T-cell (primary cell): ENCODE measurements around the gene MAL. TPM values are rescaled to one million over a fixed set of nuclear protein-coding genes. Genes with fewer than 3 reads are reported as not detected.
A peak's percentile ranks its signal among the peaks of the same experiment; 100 is the strongest.

Experiments
- ATAC-seq, 4 experiments: fragments of 200-7000 bp in 3 of 4; fragments of 150-1000 bp in 1 of 4; cut with Tn5 transposase; replicated peaks in 1 of 4; 1 replicate in 3 of 4; 2 replicates in 1 of 4; pipeline ENCODE4 v1.10.0; 2021; ENCODE audit warnings: moderate library complexity in 3 of 4, mild to moderate bottlenecking in 2 of 4, moderate number of reproducible peaks in 1 of 4
- CTCF ChIA-PET, 2 donors: fragments of 300-600 bp; sonication (Branson Sonifier 250); formaldehyde crosslinking; loops; one replicate each; lab custom pipeline; 2022; ENCODE audit warnings: antibody characterized with exemption in 2 of 2; lab: Charles Lee
- POLR2A ChIA-PET, 2 donors: fragments of 300-600 bp; sonication (Branson Sonifier 250); formaldehyde crosslinking; loops; one replicate each; lab custom pipeline; 2022; ENCODE audit warnings: antibody characterized with exemption in 2 of 2; lab: Charles Lee
- DNase-seq, 35 experiments: peaks; one replicate each; pipeline versions ENCODE4 v3.0.0 to v3.0.0-alpha.2; 2013 to 2023
- H3K27ac ChIP-seq: one replicate; pipeline ENCODE4 v1.5.1; 2013; ENCODE audit warnings: low read length
- H3K27me3 ChIP-seq, 2 experiments: replicated peaks in 1 of 2; 1 replicate in 1 of 2; 2 replicates in 1 of 2; pipeline versions ENCODE4 v1.6.1 to v1.7.0; 2013; ENCODE audit warnings: low read length in 1 of 2, mixed read lengths in 1 of 2; ENCODE audit not compliant: control insufficient read depth in 2 of 2, insufficient read depth in 2 of 2; ENCODE audit errors: extremely low read depth in 1 of 2
- H3K36me3 ChIP-seq, 2 donors: 1 replicate in 1 of 2; 2 replicates in 1 of 2; pipeline versions ENCODE4 v1.6.1 to v1.7.0; 2013; ENCODE audit warnings: low read length in 1 of 2; ENCODE audit not compliant: control insufficient read depth in 2 of 2, insufficient read depth in 1 of 2; ENCODE audit errors: extremely low read depth in 1 of 2
- H3K4me1 ChIP-seq, 2 experiments: 1 replicate in 1 of 2; 2 replicates in 1 of 2; pipeline versions ENCODE4 v1.6.1 to v1.7.0; 2013; ENCODE audit warnings: low read length in 2 of 2, mixed read lengths in 1 of 2; ENCODE audit not compliant: insufficient read depth in 2 of 2, control insufficient read depth in 1 of 2; ENCODE audit errors: extremely low read depth in 1 of 2
- H3K4me3 ChIP-seq, 2 donors: 1 replicate in 1 of 2; 2 replicates in 1 of 2; pipeline versions ENCODE4 v1.5.1 to v1.7.0; 2013; ENCODE audit warnings: mild to moderate bottlenecking in 2 of 2, low read length in 1 of 2, moderate library complexity in 1 of 2; ENCODE audit not compliant: control insufficient read depth in 1 of 2; ENCODE audit errors: extremely low read depth in 1 of 2
- H3K9me3 ChIP-seq: 2 replicates; pipeline ENCODE4 v1.7.0; 2013
- H3K27ac Mint-ChIP-seq, 2 donors: one replicate each; pipeline ENCODE4 v1.8.0; 2020 to 2021; ENCODE audit warnings: mild to moderate bottlenecking in 2 of 2, mixed read lengths in 2 of 2
- H3K27me3 Mint-ChIP-seq, 2 donors: one replicate each; pipeline ENCODE4 v1.8.0; 2021 to 2022; ENCODE audit warnings: mixed read lengths in 2 of 2
- H3K36me3 Mint-ChIP-seq: one replicate; pipeline ENCODE4 v1.8.0; 2021; ENCODE audit warnings: mixed read lengths
- H3K4me1 Mint-ChIP-seq, 3 donors: one replicate each; pipeline ENCODE4 v1.8.0; 2020 to 2022; ENCODE audit warnings: mixed read lengths in 3 of 3, mild to moderate bottlenecking in 1 of 3
- H3K4me3 Mint-ChIP-seq, 3 donors: one replicate each; pipeline ENCODE4 v1.8.0; 2020 to 2022; ENCODE audit warnings: mild to moderate bottlenecking in 3 of 3, mixed read lengths in 3 of 3, moderate library complexity in 3 of 3
- H3K9me3 Mint-ChIP-seq, 3 donors: one replicate each; pipeline ENCODE4 v1.8.0; 2020 to 2022; ENCODE audit warnings: mixed read lengths in 3 of 3
- WGBS: methylation state at CpG from one replicate; pipeline ENCODE4 v1.1.5; 2013; ENCODE audit warnings: missing lambda C conversion rate; ENCODE audit not compliant: insufficient coverage; 5-methylcytosine and 5-hydroxymethylcytosine counted together
- total RNA-seq, 35 experiments: library from RNA in 6 of 35; stranded (reverse) in 6 of 35; fragments of 120-200 nt in 1 of 35; gene quantifications; one replicate each; pipeline versions ENCODE4 v1.2.1 to v1.2.4 and lab custom pipeline; 2013 to 2026

The MAL gene
- total RNA-seq, 5 donors from 2014 or later (not counting 1 experiment from before 2014, with no cell fraction given) = 129 to 179 (median 150) TPM

GRCh38 chr2:95041060-95041823 is 15.7 kb downstream of the MAL start:
- Histone ChIP-seq H3K4me3 (no peak overlapping the region), H3K36me3 (peaks cover 5 to 9% of the 10 kb centered on the region in 2 donors), H3K27ac (no peak overlapping the region), H3K9me3 (no peaks in the 10 kb centered on the region), H3K27me3 (peaks cover 0 to 6% of the 10 kb centered on the region in 2 experiments), H3K4me1 (peaks cover 4 to 35% of the 10 kb centered on the region in 2 experiments)
- H3K36me3 Mint-ChIP-seq = peaks cover 28% of the 10 kb centered on the region
- 74% methylated on average over 7 of the region's 10 CpGs for WGBS
- no peak for DNase-seq
- CTCF ChIA-PET = interaction anchor here (0.5 to 1.2 kb wide), 4 partner anchors 17 to 38 kb away, joined by 3 to 4 read pairs (median 3); no protein-coding TSS in a partner anchor
- peak overlapping the region; percentile 39 to 73 for H3K27ac Mint-ChIP-seq
- peaks cover 0 to 20% (median 4%) of the 10 kb centered on the region in 3 donors for H3K9me3 Mint-ChIP-seq
- POLR2A ChIA-PET = no interaction called here
- peak overlapping the region in 1 of 3 donors; percentile 4 for H3K4me3 Mint-ChIP-seq
- no peak for ATAC-seq
- no peaks in the 10 kb centered on the region for H3K27me3 Mint-ChIP-seq
- peaks cover 82 to 93% (median 93%) of the 10 kb centered on the region in 3 donors for H3K4me1 Mint-ChIP-seq

DNA sequence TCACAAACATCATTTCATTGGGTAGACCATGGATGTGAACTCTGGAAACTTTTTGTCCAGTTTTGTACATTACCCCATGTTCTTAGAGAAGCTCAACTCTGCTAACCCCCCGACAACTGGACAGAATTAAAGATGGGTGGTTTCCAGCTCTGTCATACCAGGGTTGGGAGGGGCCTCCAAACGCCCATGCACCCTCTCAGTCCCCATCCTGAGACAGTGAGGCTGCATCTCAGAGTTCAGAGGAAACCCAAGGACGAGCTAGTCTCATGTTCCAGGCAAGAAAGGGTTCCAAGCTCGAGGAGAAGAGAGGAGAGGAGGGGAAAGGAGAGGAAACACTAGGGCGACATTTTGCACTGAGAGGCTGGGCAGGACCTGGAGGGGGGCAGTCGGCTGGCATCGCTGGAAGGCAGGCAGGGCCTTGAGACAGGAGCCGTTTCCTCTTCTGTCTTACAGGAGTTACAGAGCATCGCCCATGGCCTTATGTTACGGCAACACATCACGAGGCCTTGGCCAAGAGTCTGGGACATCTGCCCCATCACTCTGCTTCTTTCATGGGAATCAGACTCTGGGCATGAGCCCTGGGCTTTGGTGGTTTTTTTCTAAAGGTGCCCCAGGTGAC is 16.4 kb downstream of the MAL start:
- DNase-seq (no peak), ATAC-seq (peak in 1 of 4 experiments; percentile 45)
- POLR2A ChIA-PET = no interaction called here
- Histone ChIP-seq H3K9me3 (no peaks in the 10 kb centered on the region), H3K36me3 (peaks cover 5 to 9% of the 10 kb centered on the region in 2 donors), H3K27ac (no peak overlapping the region), H3K4me1 (peaks cover 4 to 32% of the 10 kb centered on the region in 2 experiments), H3K4me3 (no peak overlapping the region), H3K27me3 (peaks cover 0 to 6% of the 10 kb centered on the region in 2 experiments)
- Mint-ChIP-seq H3K9me3 (peaks cover 0 to 14% (median 0%) of the 10 kb centered on the region in 3 donors), H3K27me3 (no peaks in the 10 kb centered on the region), H3K36me3 (peaks cover 25% of the 10 kb centered on the region), H3K27ac (peak overlapping the region; percentile 39 to 73), H3K4me1 (peaks cover 82 to 93% (median 93%) of the 10 kb centered on the region in 3 donors), H3K4me3 (peak overlapping the region in 1 of 3 donors; percentile 4)
- CTCF ChIA-PET = interaction anchor here (0.6 to 1.2 kb wide), 3 partner anchors 18 to 37 kb away, joined by 3 read pairs; no protein-coding TSS in a partner anchor
- 72% methylated on average over 4 of the region's 11 CpGs for WGBS

GRCh38 chr2:95042472-95043271 is 17.2 kb downstream of the MAL start:
- H3K36me3 ChIP-seq = peaks cover 5 to 9% of the 10 kb centered on the region in 2 donors
- H3K27ac Mint-ChIP-seq = peak overlapping the region; percentile 39 to 73
- H3K36me3 Mint-ChIP-seq = peaks cover 18% of the 10 kb centered on the region
- H3K9me3 ChIP-seq = no peaks in the 10 kb centered on the region
- H3K4me3 ChIP-seq = no peak overlapping the region
- H3K27ac ChIP-seq = no peak overlapping the region
- H3K4me1 Mint-ChIP-seq = peaks cover 82 to 93% (median 92%) of the 10 kb centered on the region in 3 donors
- 41% methylated on average over 5 of the region's 7 CpGs for WGBS
- DNase-seq (no peak), ATAC-seq (no peak)
- no peaks in the 10 kb centered on the region for H3K27me3 Mint-ChIP-seq
- ChIA-PET POLR2A (no interaction called here), CTCF (interaction anchor here in 1 of 2 donors (1.1 kb wide), 1 partner anchor 19 kb away, joined by 3 read pairs; no protein-coding TSS in a partner anchor)
- peak overlapping the region in 1 of 3 donors; percentile 7 for H3K4me3 Mint-ChIP-seq
- peaks cover 0 to 6% of the 10 kb centered on the region in 2 experiments for H3K27me3 ChIP-seq
- H3K4me1 ChIP-seq = peaks cover 3 to 34% of the 10 kb centered on the region in 2 experiments
- peaks cover 0 to 9% (median 0%) of the 10 kb centered on the region in 3 donors for H3K9me3 Mint-ChIP-seq

DNA sequence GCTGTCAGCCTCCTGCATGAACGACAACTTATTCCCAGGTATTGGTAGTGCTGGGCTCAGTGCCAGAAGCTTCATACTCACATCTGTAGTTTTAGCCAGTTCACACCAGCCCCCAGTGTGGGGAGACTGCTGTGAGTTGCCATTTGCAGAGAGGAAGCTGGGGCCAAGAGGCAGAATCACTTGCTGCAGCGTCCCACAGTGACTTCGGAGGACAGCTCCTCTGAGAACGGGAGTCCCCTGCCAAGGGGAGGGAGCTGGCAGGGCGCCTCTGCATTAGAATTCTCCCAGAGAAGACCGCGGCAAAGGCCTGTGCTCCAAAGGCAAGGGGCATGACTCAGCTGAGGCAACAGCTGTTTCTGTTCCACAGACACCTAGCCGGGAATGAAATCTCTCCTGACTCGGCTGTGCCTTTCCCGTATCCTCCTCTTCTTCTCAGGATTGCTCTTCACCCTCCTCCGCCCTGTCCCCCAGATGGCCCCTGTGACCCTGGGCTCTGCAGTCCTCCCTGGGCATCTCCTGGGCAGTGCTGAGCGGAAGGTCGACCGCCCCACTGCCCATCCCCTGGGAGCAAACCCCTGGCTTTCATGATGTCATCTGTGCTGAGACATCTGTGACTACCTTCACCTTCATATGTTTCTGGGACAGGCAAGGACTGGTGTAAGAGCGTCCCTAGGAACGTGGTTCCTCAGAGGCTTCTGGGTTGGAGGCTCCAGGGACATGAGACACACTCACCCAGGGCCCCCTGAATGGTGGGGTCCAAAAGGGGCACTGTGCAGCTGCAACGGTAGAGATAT is 18.0 kb downstream of the MAL start:
- H3K4me3 Mint-ChIP-seq = peak overlapping the region in 1 of 3 donors; percentile 7
- Histone ChIP-seq H3K4me1 (peaks cover 3 to 41% of the 10 kb centered on the region in 2 experiments), H3K27ac (no peak overlapping the region), H3K27me3 (peaks cover 0 to 6% of the 10 kb centered on the region in 2 experiments), H3K9me3 (no peaks in the 10 kb centered on the region), H3K4me3 (no peak overlapping the region), H3K36me3 (peaks cover 5 to 14% of the 10 kb centered on the region in 2 donors)
- DNase-seq (peak in 5 of 35 experiments; percentile 17 to 35 (median 29)), ATAC-seq (peak in 2 of 4 experiments; percentile 39 to 64)
- ChIA-PET POLR2A (no interaction called here), CTCF (interaction anchor here in 1 of 2 donors (0.7 kb wide), 1 partner anchor 33 kb away, joined by 3 read pairs; no protein-coding TSS in a partner anchor)
- peak overlapping the region; percentile 73 to 74 for H3K27ac Mint-ChIP-seq
- peaks cover 0 to 3% (median 0%) of the 10 kb centered on the region in 3 donors for H3K9me3 Mint-ChIP-seq
- WGBS = 51% methylated on average over 13 of the region's 17 CpGs
- H3K36me3 Mint-ChIP-seq = peaks cover 9% of the 10 kb centered on the region
- no peaks in the 10 kb centered on the region for H3K27me3 Mint-ChIP-seq
- H3K4me1 Mint-ChIP-seq = peaks cover 76 to 92% (median 91%) of the 10 kb centered on the region in 3 donors

DNA sequence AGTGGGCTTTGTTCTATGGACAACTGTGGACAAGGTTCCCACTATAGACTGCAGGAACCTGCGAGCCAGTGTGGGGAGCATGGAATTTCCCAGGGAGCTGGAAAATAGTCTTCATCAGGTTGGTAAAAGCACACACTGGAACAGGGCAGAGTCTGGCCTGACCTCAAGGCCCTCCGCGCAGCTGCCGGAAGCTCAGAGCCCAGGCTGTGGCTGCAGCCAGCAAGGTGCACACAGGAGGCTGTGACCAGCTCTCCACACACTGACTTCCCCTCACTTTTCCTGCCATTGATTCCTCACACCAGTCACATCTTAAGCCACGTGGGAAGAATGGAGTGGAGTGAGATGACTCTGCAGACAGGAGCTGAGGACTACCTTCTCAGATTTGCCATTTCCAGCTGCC is 19.1 kb downstream of the MAL start:
- no peaks in the 10 kb centered on the region for H3K9me3 Mint-ChIP-seq
- ChIA-PET POLR2A (no interaction called here), CTCF (interaction anchor here in 1 of 2 donors (1.2 kb wide), 1 partner anchor 14 kb away, joined by 3 read pairs; no protein-coding TSS in a partner anchor)
- Histone ChIP-seq H3K36me3 (peaks cover 5 to 19% of the 10 kb centered on the region in 2 donors), H3K4me3 (no peak overlapping the region), H3K9me3 (no peaks in the 10 kb centered on the region), H3K27ac (no peak overlapping the region), H3K27me3 (peaks cover 0 to 7% of the 10 kb centered on the region in 2 experiments), H3K4me1 (peaks cover 3 to 44% of the 10 kb centered on the region in 2 experiments)
- H3K27me3 Mint-ChIP-seq = no peaks in the 10 kb centered on the region
- peaks cover 66 to 86% (median 86%) of the 10 kb centered on the region in 3 donors for H3K4me1 Mint-ChIP-seq
- peaks cover 7% of the 10 kb centered on the region for H3K36me3 Mint-ChIP-seq
- DNase-seq (no peak), ATAC-seq (no peak)
- no peak overlapping the region for H3K4me3 Mint-ChIP-seq
- WGBS = 78% methylated on average over 3 of the region's 5 CpGs
- peak overlapping the region in 1 of 2 donors; percentile 81 for H3K27ac Mint-ChIP-seq
